Measurements from ENCODE around the gene DFFB.
A peak's percentile ranks its signal among the peaks of the same experiment; 100 is the strongest.

Gene DFFB

GRCh38 chr1:3918966-3919611 lies 61.8 kb downstream of the DFFB start:
- DNase-seq, result peak in 3 of 10 donors; percentile 13 to 65 (median 42)
- intact Hi-C loops (cut with DNase I), result no loop called here

GRCh38 chr1:3919706-3920105 lies 62.4 kb downstream of the DFFB start:
- intact Hi-C loops (cut with DNase I), result no loop called here
- DNase-seq, result peak in 2 of 10 donors; percentile 9 to 65

DNA sequence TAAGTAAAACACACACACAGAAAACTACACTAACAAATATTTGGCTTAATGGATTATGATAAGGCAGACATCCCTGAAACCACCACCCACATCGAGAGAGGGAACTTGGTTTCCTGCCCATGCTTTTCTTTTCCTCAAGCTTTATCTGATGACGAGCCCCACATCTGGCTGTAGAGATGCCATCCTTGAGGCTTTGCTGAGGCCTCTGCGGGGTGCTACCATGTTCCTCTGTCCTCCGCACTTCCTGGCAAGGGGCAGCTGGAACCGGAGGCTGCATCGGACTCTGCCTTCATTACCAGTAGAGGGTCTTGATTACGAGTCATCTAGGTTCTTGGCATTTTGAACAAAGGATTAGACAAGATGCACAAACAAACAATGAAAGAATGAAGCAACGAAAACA lies 64.5 kb downstream of the DFFB start:
- intact Hi-C loops (cut with DNase I), result no loop called here

DNA sequence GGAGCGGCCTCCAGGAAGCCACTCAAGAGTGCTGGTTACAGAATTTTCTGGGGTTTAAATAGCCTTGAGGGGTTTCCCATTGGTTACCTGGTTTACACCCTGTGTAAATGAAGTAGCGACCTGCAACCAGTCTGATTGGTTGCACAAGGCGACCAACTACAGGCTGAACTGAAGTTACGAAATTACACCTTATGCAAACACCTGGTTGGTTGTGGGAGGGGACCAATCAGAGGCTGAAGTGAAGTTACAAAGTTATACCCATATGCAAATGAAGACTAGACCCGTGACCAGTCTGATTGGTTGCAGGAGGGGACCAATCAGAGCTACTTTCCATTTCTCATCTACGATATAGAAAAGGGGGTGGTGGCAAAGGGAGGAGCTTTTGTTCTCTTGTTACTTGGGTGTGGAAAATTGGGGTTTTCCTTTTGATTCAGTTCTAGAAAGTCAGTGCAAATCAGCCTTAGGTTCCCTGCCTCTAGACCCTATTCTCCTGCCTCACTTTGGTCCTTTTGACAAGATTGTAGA lies 65.0 kb downstream of the DFFB start:
- intact Hi-C loops (cut with DNase I), result no loop called here
- DNase-seq, result peak in 2 of 10 donors; percentile 1 to 4

More for the DNA sequence above, 64.5 kb downstream of the DFFB start:
- DNase-seq, result peak in 1 of 10 donors; percentile 40

- intact Hi-C loops (cut with DNase I), result no loop called here
- peak in 3 of 10 donors; percentile 7 to 24 (median 9) for DNase-seq
These were observed 65.6 kb downstream of the DFFB start for GRCh38 chr1:3922851-3923250.

- intact Hi-C loops (cut with DNase I), result no loop called here
- DNase-seq, result peak in 4 of 10 donors; percentile 6 to 70 (median 60)
These were observed 66.3 kb downstream of the DFFB start for GRCh38 chr1:3923378-3924185.

- intact Hi-C loops (cut with DNase I), result no loop called here
- DNase-seq, result peak in 4 of 10 donors; percentile 25 to 82 (median 64)
These were observed 67.0 kb downstream of the DFFB start for GRCh38 chr1:3924186-3924824.

GRCh38 chr1:3924825-3925220 lies 67.5 kb downstream of the DFFB start:
- peak in 5 of 10 donors; percentile 18 to 89 (median 72) for DNase-seq
- intact Hi-C loops (cut with DNase I), result no loop called here

DNA sequence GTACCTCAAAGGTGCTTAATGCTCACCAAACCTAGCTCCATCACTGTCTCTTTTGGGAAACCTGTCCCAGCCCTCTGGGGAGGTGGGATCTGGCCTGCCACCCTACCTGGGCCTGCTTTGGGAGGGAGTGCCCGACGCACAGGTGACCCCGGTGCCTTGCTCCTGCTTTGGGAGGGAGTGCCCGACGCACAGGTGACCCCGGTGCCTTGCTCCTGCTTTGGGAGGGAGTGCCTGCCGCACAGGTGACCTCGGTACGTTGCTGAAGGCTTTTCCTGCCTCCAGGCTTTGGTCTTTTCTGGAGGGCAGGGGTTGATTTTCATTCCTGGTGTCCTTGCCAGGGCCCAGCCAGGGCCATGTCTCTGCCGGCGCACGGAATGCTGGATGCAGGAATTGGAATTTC lies 68.0 kb downstream of the DFFB start:
- intact Hi-C loops (cut with DNase I), result no loop called here
- peak in 3 of 10 donors; percentile 52 to 70 (median 61) for DNase-seq

GRCh38 chr1:3925762-3926161 lies 68.5 kb downstream of the DFFB start:
- DNase-seq, result peak in 3 of 10 donors; percentile 23 to 59 (median 44)
- intact Hi-C loops (cut with DNase I), result no loop called here

- DNase-seq, result no peak
- intact Hi-C loops (cut with DNase I), result no loop called here
These were observed 69.7 kb downstream of the DFFB start for GRCh38 chr1:3926956-3927355.

DNA sequence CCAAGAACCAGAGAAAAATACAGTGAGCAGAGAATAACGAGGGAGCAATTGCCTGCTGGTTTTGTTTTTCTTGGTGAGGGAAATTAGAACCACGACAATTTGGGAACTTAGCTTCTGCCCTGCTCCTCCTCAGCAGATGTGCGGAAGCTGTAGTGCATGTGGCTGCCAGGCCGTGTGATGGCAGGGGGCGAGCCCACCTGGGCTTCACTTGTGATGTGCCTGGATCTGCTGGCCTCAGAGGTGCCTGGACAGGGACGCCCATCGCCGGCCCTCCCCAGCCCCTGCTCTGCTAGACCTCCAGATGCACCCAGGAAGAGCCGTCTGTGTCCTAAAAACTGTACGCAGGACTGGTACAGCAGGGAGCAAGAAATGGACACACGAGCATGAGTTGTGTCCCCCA lies 71.3 kb downstream of the DFFB start:
- intact Hi-C loops (cut with DNase I), result no loop called here
- peak in 3 of 10 donors; percentile 30 to 69 (median 57) for DNase-seq

GRCh38 chr1:3929126-3929525 lies 71.8 kb downstream of the DFFB start:
- intact Hi-C loops (cut with DNase I), result no loop called here
- no peak for DNase-seq

- peak in 2 of 10 donors; percentile 20 to 66 for DNase-seq
- intact Hi-C loops (cut with DNase I), result no loop called here
These were observed 73.2 kb downstream of the DFFB start for GRCh38 chr1:3930301-3931006.

DNA sequence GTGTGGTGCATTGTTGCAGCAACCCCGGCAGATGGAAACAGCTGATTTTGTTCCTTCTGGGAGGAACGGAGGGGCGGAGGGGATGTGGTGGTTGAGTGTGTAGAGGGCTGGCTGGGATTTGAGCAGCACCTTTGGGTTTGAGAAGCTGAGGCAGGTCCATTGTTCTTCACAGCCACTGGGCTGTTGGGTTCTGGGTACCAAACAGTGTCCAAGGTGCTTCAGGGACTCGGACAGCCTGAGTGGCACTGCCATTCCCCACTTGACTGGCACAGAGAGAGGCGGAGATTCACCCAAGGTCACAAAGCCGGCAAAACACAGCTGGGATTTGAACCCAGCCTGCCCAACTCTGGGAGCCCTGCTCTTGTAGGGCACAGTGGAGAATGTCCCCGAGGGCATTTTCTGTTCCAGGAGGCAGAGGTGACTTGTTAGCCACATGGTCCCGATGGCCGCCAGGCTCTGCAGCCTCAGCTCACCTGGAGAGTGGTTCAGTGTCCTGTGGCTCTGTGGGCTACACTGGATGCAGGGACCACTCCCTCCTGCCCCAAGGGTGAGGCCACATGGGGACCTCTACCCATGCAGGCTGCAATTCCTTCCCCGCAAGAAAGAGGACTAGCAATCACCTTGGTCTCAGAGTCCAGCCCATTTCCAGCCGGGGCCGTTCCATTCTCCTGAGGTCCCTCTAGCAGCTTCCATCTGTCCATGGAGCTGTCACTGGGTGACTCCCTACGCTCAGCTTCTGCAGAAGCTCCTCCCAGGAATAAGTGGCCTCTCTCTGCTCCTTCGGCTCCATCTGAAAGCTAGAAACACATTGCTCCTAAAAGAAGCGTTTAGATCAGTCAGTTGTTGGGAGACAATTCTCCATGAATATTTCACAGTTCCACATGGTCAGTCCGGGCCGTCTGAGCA lies 74.0 kb downstream of the DFFB start:
- peak in 2 of 10 donors; percentile 52 to 68 for DNase-seq
- intact Hi-C loops (cut with DNase I), result no loop called here

DNA sequence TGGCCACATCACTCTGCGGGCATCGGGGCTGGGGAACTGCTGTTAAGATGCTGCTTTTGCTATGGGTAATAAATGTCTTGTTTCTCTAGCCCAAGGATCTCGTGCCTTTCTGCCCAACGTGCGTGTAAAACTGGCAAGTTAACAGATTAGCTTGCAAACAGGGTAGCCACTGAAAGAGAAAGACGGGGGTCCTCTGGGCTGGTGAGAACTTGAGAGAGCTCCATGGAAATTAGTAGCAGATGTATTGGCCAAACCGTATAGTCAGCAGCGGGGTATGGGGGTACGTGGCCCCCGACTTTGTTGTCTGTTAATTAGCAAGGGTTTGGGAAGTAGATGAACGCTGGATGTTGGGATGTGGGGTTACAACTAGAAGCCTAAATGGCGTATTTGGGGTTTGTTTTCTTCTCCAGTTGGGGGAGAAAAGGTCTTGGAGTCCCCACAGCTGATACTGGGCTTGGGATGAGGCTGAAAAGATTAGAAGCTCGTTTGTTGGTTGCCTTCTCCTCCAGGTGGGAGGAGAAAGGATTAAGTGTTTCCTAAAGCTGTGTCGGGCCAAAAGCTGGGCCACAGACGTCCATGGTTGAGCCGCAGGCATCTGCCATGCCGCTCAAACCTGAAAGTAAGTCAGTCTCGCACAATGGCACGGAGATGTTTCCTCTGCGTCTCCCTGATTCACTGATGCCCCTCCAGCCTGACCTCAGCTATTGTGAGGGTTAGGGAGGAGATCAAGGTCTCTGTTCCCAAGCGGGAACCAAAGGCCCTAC lies 75.1 kb downstream of the DFFB start:
- intact Hi-C loops (cut with DNase I), result no loop called here
- DNase-seq, result peak in 2 of 10 donors; percentile 48 to 52
